Activated naive CD4-positive, alpha-beta T cell (primary cell): ENCODE data around the gene MYO18B.

Experiments used
- DNase-seq, 4 experiments: peaks; one replicate each; lab custom pipeline; 2025; lab: John Stamatoyannopoulos, UW

MYO18B gene

GRCh38 chr22:25852223-25852622 is 110.2 kb downstream of the MYO18B start:
- DNase-seq, result no peak

- no peak for DNase-seq
Measured at GRCh38 chr22:25853078-25853477, 111.1 kb downstream of the MYO18B start.

GRCh38 chr22:25853501-25854284 is 111.7 kb downstream of the MYO18B start:
- no peak for DNase-seq

- DNase-seq, result no peak
Measured at GRCh38 chr22:25869771-25870170, 127.8 kb downstream of the MYO18B start.

- DNase-seq, result no peak
Measured at GRCh38 chr22:25874327-25874726, 132.3 kb downstream of the MYO18B start.

GRCh38 chr22:25875461-25875860 is 133.5 kb downstream of the MYO18B start:
- DNase-seq, result no peak

- DNase-seq, result no peak
Measured at GRCh38 chr22:25876871-25877270, 134.9 kb downstream of the MYO18B start.

GRCh38 chr22:25878933-25879332 is 136.9 kb downstream of the MYO18B start:
- DNase-seq, result no peak

GRCh38 chr22:25880524-25880923 is 138.5 kb downstream of the MYO18B start:
- DNase-seq, result no peak

- no peak for DNase-seq
Measured at GRCh38 chr22:25881210-25881755, 139.3 kb downstream of the MYO18B start.

- no peak for DNase-seq
Measured at GRCh38 chr22:25882360-25882759, 140.4 kb downstream of the MYO18B start.

- DNase-seq, result no peak
Measured at GRCh38 chr22:25883482-25884033, 141.6 kb downstream of the MYO18B start.

GRCh38 chr22:25884121-25884520 is 142.1 kb downstream of the MYO18B start:
- no peak for DNase-seq

- no peak for DNase-seq
Measured at GRCh38 chr22:25888399-25889054, 146.5 kb downstream of the MYO18B start.

- no peak for DNase-seq
Measured at GRCh38 chr22:25890651-25891050, 148.7 kb downstream of the MYO18B start.

GRCh38 chr22:25892678-25893077 is 150.7 kb downstream of the MYO18B start:
- no peak for DNase-seq

- no peak for DNase-seq
Measured at GRCh38 chr22:25895678-25896077, 153.7 kb downstream of the MYO18B start.

GRCh38 chr22:25896098-25896497 is 154.1 kb downstream of the MYO18B start:
- no peak for DNase-seq

GRCh38 chr22:25896592-25896991 is 154.6 kb downstream of the MYO18B start:
- DNase-seq, result no peak

- no peak for DNase-seq
Measured at GRCh38 chr22:25898707-25899365, 156.8 kb downstream of the MYO18B start.

- no peak for DNase-seq
Measured at GRCh38 chr22:25899566-25899965, 157.6 kb downstream of the MYO18B start.

- no peak for DNase-seq
Measured at GRCh38 chr22:25900390-25900789, 158.4 kb downstream of the MYO18B start.
